ENCODE measurements around the gene RASD1. TPM values are rescaled to one million over a fixed set of nuclear protein-coding genes. Genes with fewer than 3 reads are reported as not detected.

The RASD1 gene
- under 1 TPM; 0.17 to 0.36 TPM for total RNA-seq

- Mint-ChIP-seq H3K4me1 (ENCODE audit: low read depth) (peaks cover 12% of the 10 kb centered on the region), H3K9me3 (no peaks in the 10 kb centered on the region), H3K27ac (no peak within 1 kb of the TSS), H3K36me3 (ENCODE audit: low read depth) (peaks cover 6% of the 10 kb centered on the region), H3K4me3 (peak within 1 kb of the TSS; percentile 64), H3K27me3 (ENCODE audit: low read depth) (peaks cover 12% of the 10 kb centered on the region)
- intact Hi-C loops (cut with micrococcal nuclease) = loop anchor here (1.0 to 2.0 kb wide), 6 partner anchors 12 to 146 kb away; partner anchors contain the start of genes MED9 and PEMT
- CTCF ChIA-PET = interaction anchor here (0.6 to 5.6 kb wide), 29 partner anchors 9 to 423 kb away, joined by 3 to 59 read pairs (median 4); partner anchors contain the start of gene PEMT
- DNase-seq = peak; percentile 81
Measured at GRCh38 chr17:17496189-17497064, at the start of gene RASD1. Gene RASD1, minus strand, starts transcription at chr17:17496395. Its CDS starts 214 bp downstream, at chr17:17496181.

DNA sequence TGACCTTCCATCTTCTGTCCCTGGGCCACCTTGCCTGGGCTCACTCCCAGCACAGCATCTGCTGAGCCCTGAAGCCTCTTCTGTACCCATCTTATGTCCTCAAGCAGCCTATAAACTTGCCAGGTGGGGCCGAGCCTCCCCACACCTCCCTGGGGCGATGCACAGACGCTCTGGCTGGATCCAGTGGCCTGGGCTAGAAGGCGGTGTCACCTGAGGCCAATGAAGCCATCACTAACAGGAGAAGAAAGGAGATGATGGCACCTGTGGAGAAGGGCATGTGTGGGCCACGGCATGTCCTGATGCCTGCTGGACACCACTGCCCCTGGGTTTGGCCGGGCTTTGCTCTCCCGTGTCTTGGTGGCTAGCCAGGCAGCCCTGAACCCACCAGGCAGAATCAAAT, 49.8 kb upstream of the RASD1 start:
- intact Hi-C loops (cut with micrococcal nuclease) = no loop called here
- Mint-ChIP-seq H3K4me1 (ENCODE audit: low read depth) (no peaks in the 10 kb centered on the region), H3K36me3 (ENCODE audit: low read depth) (no peaks in the 10 kb centered on the region), H3K27me3 (ENCODE audit: low read depth) (no peaks in the 10 kb centered on the region), H3K27ac (no peak overlapping the region), H3K9me3 (no peaks in the 10 kb centered on the region), H3K4me3 (no peak overlapping the region)
- no peak for DNase-seq
- CTCF ChIA-PET = no interaction called here

- H3K4me1 Mint-ChIP-seq (ENCODE audit: low read depth) = no peaks in the 10 kb centered on the region
- H3K9me3 Mint-ChIP-seq = no peaks in the 10 kb centered on the region
- H3K36me3 Mint-ChIP-seq (ENCODE audit: low read depth) = no peaks in the 10 kb centered on the region
- intact Hi-C loops (cut with micrococcal nuclease) = no loop called here
- DNase-seq = no peak
- CTCF ChIA-PET = no interaction called here
- H3K27ac Mint-ChIP-seq = no peak overlapping the region
- H3K27me3 Mint-ChIP-seq (ENCODE audit: low read depth) = no peaks in the 10 kb centered on the region
- no peak overlapping the region for H3K4me3 Mint-ChIP-seq
Measured at GRCh38 chr17:17545031-17545820, 49.0 kb upstream of the RASD1 start.

- DNase-seq = no peak
- Mint-ChIP-seq H3K4me1 (ENCODE audit: low read depth) (no peaks in the 10 kb centered on the region), H3K27me3 (ENCODE audit: low read depth) (no peaks in the 10 kb centered on the region), H3K36me3 (ENCODE audit: low read depth) (no peaks in the 10 kb centered on the region), H3K27ac (no peak overlapping the region), H3K9me3 (no peaks in the 10 kb centered on the region), H3K4me3 (no peak overlapping the region)
- CTCF ChIA-PET = interaction anchor here (0.7 kb wide), 1 partner anchor 47 kb away, joined by 3 read pairs; no protein-coding TSS in a partner anchor
- intact Hi-C loops (cut with micrococcal nuclease) = no loop called here
Measured at GRCh38 chr17:17542906-17543635, 46.9 kb upstream of the RASD1 start.

DNA sequence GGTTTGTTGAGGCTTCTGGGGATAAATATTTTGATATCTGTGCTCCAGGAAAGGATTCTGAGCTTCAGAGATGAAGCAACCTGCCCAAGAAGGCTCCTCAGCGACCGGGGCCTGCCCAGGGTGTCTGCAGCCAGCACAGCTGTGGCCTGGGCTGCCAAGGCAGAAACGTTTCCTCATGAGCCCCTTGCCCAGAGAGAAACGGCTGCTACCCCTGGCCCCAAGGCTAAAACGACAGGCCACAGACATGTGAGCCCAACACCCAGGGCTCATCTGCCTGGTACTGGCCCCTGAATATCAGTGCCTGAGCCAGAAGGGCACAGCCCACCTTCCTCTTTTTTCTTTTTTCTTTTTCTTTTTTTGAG, 45.4 kb upstream of the RASD1 start:
- CTCF ChIA-PET = no interaction called here

GRCh38 chr17:17540935-17541639, 44.9 kb upstream of the RASD1 start:
- Mint-ChIP-seq H3K36me3 (ENCODE audit: low read depth) (no peaks in the 10 kb centered on the region), H3K27me3 (ENCODE audit: low read depth) (no peaks in the 10 kb centered on the region), H3K27ac (no peak overlapping the region), H3K9me3 (no peaks in the 10 kb centered on the region), H3K4me3 (no peak overlapping the region), H3K4me1 (ENCODE audit: low read depth) (no peaks in the 10 kb centered on the region)
- DNase-seq = no peak
- intact Hi-C loops (cut with micrococcal nuclease) = no loop called here
- CTCF ChIA-PET = no interaction called here

More for the DNA sequence above, 45.4 kb upstream of the RASD1 start:
- no peak overlapping the region for H3K4me3 Mint-ChIP-seq
- intact Hi-C loops (cut with micrococcal nuclease) = no loop called here
- H3K36me3 Mint-ChIP-seq (ENCODE audit: low read depth) = no peaks in the 10 kb centered on the region
- no peaks in the 10 kb centered on the region for H3K27me3 Mint-ChIP-seq (ENCODE audit: low read depth)
- H3K9me3 Mint-ChIP-seq = no peaks in the 10 kb centered on the region
- H3K4me1 Mint-ChIP-seq (ENCODE audit: low read depth) = no peaks in the 10 kb centered on the region
- no peak overlapping the region for H3K27ac Mint-ChIP-seq
- DNase-seq = no peak

DNA sequence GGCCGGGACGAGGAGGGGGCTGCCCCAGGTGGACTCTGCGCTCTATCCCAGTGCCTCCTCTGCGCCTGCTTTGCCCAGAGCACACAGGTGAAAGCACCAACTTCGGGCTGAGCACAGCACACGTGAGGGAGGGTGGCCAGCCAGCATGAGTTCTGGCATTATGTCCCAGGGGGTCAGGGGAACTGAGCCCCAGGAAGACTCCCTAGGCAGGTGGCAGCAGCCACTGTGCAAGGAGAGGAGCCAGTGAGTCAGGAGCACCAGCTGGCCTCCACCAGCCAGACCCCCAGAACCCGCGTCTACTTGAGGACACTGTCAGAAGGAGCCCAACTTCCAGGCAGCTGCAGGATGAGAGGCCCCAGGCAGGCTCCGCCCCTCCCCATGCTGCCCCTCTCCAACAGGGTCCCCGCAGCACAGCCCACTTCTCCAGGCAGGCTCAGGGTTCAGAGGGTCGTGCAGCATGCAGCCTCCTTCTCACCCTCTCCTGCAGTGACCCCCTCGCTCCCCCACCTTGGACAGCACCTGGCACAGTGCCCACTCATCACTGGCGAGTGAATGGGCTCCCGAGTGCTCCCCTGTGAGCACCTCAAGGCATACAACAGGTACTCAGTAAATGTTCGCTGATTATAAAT, 44.2 kb upstream of the RASD1 start:
- no peaks in the 10 kb centered on the region for H3K4me1 Mint-ChIP-seq (ENCODE audit: low read depth)
- CTCF ChIA-PET = no interaction called here
- H3K27me3 Mint-ChIP-seq (ENCODE audit: low read depth) = no peaks in the 10 kb centered on the region
- no peak overlapping the region for H3K27ac Mint-ChIP-seq
- H3K4me3 Mint-ChIP-seq = no peak overlapping the region
- no peaks in the 10 kb centered on the region for H3K9me3 Mint-ChIP-seq
- H3K36me3 Mint-ChIP-seq (ENCODE audit: low read depth) = no peaks in the 10 kb centered on the region
- no peak for DNase-seq
- intact Hi-C loops (cut with micrococcal nuclease) = no loop called here

DNA sequence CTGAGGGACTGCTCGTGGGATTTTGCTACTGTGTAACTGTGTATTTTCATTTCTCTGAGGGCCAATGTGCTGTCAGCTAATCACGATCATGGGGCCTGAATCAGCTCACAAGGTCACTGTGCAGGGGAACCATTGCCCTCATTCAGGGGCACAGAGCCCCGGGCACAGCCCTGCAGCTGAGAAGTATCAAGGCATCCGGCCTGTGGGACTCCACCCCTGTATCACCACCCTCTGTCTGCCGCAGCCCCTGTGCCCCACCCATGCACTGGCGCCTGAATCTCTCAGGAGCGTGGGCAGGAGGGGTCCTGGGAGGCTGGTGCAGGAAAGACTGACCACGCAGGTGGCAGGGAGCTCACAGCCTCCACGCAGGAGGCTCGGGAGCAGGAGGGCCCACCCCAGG, 43.4 kb upstream of the RASD1 start:
- H3K27me3 Mint-ChIP-seq (ENCODE audit: low read depth) = no peaks in the 10 kb centered on the region
- no peaks in the 10 kb centered on the region for H3K9me3 Mint-ChIP-seq
- H3K36me3 Mint-ChIP-seq (ENCODE audit: low read depth) = no peaks in the 10 kb centered on the region
- no peak overlapping the region for H3K27ac Mint-ChIP-seq
- no peaks in the 10 kb centered on the region for H3K4me1 Mint-ChIP-seq (ENCODE audit: low read depth)
- intact Hi-C loops (cut with micrococcal nuclease) = no loop called here
- H3K4me3 Mint-ChIP-seq = no peak overlapping the region
- no peak for DNase-seq
- CTCF ChIA-PET = interaction anchor here (1.1 to 1.2 kb wide), 3 partner anchors 29 to 380 kb away, joined by 3 to 5 read pairs (median 3); no protein-coding TSS in a partner anchor

DNA sequence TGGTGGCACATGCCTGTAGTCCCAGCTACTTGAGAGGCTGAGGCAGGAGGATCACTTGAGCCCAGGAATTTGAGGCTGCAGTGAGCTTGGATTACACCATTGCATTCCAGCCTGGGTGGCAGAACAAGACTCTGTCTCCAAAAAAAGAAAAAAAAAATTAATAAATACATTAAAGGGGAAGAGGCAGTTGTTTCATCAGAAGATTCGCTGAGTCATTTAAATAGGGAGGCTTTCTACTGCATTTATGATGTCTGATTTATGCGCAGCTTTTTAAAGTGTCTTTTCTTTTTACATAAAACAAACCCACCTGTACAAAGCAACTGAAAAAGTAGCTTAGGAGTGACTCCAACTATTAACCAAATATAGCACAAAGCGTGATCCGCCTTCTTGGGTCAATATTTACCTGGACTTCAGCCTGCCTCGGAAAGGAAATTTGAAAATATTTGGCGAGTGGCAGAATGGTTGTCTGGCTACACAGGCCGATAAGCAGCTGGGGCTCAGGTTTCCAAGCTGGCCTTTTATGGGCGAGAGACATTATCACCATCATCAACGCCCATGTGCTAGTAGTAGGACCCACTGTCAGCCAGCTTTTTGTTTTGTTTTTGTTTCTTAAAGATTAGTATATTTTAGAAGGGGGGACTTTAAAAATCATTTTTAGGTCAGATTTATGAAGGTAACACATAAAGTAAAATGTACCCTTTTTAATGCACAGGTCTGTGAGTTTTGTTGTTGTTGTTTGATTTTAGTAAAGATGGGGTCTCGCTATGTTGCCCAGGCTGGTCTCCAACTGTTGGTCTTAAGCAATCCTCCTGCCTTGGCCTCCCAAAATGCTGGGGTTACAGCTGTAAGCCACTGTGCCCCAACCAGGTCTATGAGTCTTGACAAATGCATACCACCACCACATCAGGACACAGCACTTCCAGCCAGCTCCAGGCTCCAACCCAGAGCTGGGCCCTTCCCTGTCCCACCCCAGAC, 42.5 kb upstream of the RASD1 start:
- H3K4me1 Mint-ChIP-seq (ENCODE audit: low read depth) = no peaks in the 10 kb centered on the region
- no peaks in the 10 kb centered on the region for H3K27me3 Mint-ChIP-seq (ENCODE audit: low read depth)
- no peak overlapping the region for H3K27ac Mint-ChIP-seq
- DNase-seq = no peak
- H3K4me3 Mint-ChIP-seq = no peak overlapping the region
- intact Hi-C loops (cut with micrococcal nuclease) = no loop called here
- H3K36me3 Mint-ChIP-seq (ENCODE audit: low read depth) = no peaks in the 10 kb centered on the region
- CTCF ChIA-PET = interaction anchor here (0.6 to 1.2 kb wide), 5 partner anchors 30 to 383 kb away, joined by 3 to 5 read pairs (median 3); no protein-coding TSS in a partner anchor
- H3K9me3 Mint-ChIP-seq = no peaks in the 10 kb centered on the region

GRCh38 chr17:17537311-17538099, 41.3 kb upstream of the RASD1 start:
- Mint-ChIP-seq H3K27ac (no peak overlapping the region), H3K27me3 (ENCODE audit: low read depth) (no peaks in the 10 kb centered on the region), H3K4me1 (ENCODE audit: low read depth) (no peaks in the 10 kb centered on the region), H3K36me3 (ENCODE audit: low read depth) (no peaks in the 10 kb centered on the region), H3K4me3 (no peak overlapping the region), H3K9me3 (no peaks in the 10 kb centered on the region)
- intact Hi-C loops (cut with micrococcal nuclease) = no loop called here
- CTCF ChIA-PET = interaction anchor here (1.3 kb wide), 1 partner anchor 105 kb away, joined by 3 read pairs; no protein-coding TSS in a partner anchor
- DNase-seq = no peak
